Measurements from ENCODE around the gene NT5C3B. TPM values are rescaled to one million over a fixed set of nuclear protein-coding genes. Genes with fewer than 3 reads are reported as not detected.

Gene NT5C3B
- total RNA-seq, 1 donor from 2014 or later: 123 TPM

DNA sequence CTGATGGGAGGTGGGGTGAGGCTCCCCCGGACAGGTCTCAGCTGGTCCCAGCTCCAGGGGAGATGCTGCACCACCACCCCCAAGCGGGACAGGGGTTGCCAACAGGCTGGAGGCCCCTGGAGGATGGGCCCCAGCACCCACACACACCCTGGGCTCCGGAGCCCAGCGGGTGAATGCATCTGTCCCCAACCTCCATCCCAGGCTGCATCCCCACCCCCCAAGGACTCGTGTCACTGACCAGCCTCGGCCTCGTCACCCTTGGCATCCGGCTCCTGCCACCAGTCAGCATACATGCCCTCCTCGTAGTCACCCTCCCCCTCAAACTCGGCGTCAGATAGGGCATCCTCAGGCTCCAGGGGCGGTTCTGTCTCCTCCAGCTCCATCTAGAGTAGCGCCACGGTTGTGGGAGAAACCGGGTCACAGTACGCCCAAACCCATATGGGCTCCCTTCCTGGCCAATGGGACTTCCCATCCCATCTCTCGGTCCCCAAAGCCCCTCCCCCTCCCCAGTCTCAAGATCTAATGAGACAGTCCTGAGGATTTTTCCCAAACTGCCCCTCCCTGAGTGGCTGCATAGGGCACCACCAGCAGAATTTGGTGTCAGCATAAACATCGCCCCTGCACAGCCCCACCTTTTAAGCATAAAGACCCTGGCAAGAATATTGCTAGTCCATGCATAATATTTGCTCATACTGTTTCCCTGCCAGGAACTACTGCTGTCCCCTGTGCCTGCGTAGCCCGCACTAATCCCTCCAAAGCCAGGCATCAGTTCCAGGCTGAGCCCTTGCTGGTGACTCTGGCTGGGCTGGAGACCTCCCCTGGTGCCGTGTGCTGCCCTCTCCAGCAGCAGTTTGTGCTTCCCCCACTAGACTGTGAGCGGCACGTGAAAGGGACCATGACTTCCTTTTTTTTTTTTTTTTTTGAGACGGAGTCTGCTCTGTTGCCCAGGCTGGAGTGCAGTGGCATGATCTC lies 32.7 kb downstream of the NT5C3B start:
- H3K27me3 Mint-ChIP-seq (ENCODE audit: low read depth): peaks cover 2% of the 10 kb centered on the region
- no peak for TF ChIP-seq CTCF (conservative IDR thresholded peaks at IDR 0.05)
- H3K27ac Mint-ChIP-seq (ENCODE audit: unreplicated experiment): no peak overlapping the region
- no peak for DNase-seq (ENCODE audit: low read depth, low spot score)
- peaks cover 18% of the 10 kb centered on the region for H3K4me1 Mint-ChIP-seq
- peak overlapping the region; percentile 54 for H3K4me3 Mint-ChIP-seq
- no peaks in the 10 kb centered on the region for H3K36me3 Mint-ChIP-seq (ENCODE audit: low read depth)
- H3K9me3 Mint-ChIP-seq: no peaks in the 10 kb centered on the region

DNA sequence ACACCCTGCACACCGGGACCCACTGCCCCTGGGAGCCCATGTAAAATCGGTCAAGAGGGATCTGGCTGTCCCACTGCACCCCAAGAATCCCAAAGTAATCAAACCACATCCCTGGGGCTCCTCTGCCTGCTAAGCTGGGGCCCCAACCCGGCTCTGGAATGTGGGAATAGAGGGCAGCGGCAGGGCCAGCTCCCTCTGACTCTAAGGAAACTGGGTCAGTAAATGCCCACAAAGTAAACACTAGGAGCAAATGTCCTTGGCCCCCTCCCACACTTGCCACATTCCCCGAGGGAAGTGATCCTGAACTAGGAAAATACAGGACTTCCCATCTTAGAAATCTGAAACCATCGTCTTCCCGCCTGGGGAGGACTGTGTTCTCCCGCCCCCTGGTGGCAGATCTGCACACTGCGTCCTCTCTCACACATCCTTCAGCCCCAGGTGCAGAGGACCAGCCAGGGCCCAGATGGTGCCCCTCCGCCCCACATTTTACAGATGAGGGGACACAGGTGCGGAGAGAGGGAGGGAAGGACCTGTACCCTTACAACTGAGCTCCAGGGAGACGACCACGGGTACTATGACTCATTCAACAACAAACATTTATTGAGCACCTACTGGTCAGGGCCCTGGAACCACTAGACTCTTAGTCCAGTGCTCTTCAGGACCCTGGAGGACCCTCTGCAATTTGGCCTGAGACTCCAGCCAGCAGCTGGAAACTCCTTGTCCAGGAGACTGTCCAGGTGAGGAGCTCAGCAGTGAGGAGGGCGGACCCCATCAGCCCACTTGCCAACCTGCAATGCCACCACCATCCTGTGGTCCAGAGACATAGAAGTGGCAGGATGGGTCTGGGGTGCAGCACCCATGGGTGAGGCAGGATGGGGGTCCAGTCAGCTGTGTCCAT lies 34.4 kb downstream of the NT5C3B start:
- peak; percentile 95 for TF ChIP-seq CTCF (conservative IDR thresholded peaks at IDR 0.05)
- Mint-ChIP-seq H3K27me3 (ENCODE audit: low read depth) (peaks cover 2% of the 10 kb centered on the region), H3K4me1 (peaks cover 18% of the 10 kb centered on the region), H3K4me3 (peak overlapping the region; percentile 65), H3K36me3 (ENCODE audit: low read depth) (no peaks in the 10 kb centered on the region), H3K27ac (ENCODE audit: unreplicated experiment) (no peak overlapping the region), H3K9me3 (no peaks in the 10 kb centered on the region)
- peak; percentile 86 for DNase-seq (ENCODE audit: low read depth, low spot score)

DNA sequence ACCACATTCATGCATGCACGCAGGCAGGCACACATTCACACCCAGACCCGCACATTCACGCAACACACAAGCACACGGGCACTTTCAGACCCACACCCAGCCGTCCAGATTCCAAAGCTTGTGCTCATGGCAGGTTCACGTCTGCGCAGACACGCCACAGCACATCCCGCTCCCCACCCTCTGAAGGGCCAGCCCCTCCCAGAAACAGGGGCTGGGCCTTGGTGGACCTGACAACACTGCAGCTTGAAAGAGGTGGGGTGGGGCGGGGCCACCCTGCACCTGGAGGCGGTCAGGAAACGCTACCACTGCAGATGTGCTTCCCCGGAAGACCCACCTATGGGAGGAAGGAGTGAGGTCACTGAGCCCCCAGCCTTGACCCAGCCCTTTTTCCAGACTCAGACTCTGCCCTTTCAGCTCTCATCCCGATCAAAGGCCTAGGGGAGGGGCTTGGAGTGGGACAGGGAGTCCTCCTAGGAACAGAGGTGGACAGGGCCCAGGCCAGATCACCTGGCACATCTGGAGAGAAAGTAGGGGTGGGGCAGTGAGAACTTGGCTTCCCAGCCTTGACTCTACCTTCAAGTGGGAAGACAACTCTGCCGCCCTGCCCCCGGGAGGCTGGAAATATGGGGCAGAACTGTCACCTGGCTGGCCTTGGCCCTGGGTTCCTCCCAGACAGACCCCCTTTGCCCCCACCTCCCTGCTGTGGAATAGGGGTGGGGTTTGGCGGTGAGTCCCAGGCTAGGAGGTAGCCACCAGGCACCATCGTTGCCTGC lies 35.2 kb downstream of the NT5C3B start:
- no peaks in the 10 kb centered on the region for H3K36me3 Mint-ChIP-seq (ENCODE audit: low read depth)
- H3K9me3 Mint-ChIP-seq: no peaks in the 10 kb centered on the region
- no peak for DNase-seq (ENCODE audit: low read depth, low spot score)
- no peak for TF ChIP-seq CTCF (conservative IDR thresholded peaks at IDR 0.05)
- peaks cover 18% of the 10 kb centered on the region for H3K4me1 Mint-ChIP-seq
- H3K27ac Mint-ChIP-seq (ENCODE audit: unreplicated experiment): no peak overlapping the region
- peaks cover 2% of the 10 kb centered on the region for H3K27me3 Mint-ChIP-seq (ENCODE audit: low read depth)
- H3K4me3 Mint-ChIP-seq: no peak overlapping the region

GRCh38 chr17:41799366-41799765 lies 36.7 kb downstream of the NT5C3B start:
- TF ChIP-seq CTCF (conservative IDR thresholded peaks at IDR 0.05): no peak
- H3K36me3 Mint-ChIP-seq (ENCODE audit: low read depth): no peaks in the 10 kb centered on the region
- H3K27me3 Mint-ChIP-seq (ENCODE audit: low read depth): peaks cover 2% of the 10 kb centered on the region
- H3K4me1 Mint-ChIP-seq: peaks cover 18% of the 10 kb centered on the region
- H3K27ac Mint-ChIP-seq (ENCODE audit: unreplicated experiment): no peak overlapping the region
- H3K4me3 Mint-ChIP-seq: peak overlapping the region; percentile 50
- DNase-seq (ENCODE audit: low read depth, low spot score): no peak
- no peaks in the 10 kb centered on the region for H3K9me3 Mint-ChIP-seq

GRCh38 chr17:41797377-41797776 lies 38.7 kb downstream of the NT5C3B start:
- Mint-ChIP-seq H3K36me3 (ENCODE audit: low read depth) (no peaks in the 10 kb centered on the region), H3K4me1 (peaks cover 28% of the 10 kb centered on the region), H3K27me3 (ENCODE audit: low read depth) (peaks cover 2% of the 10 kb centered on the region), H3K4me3 (no peak overlapping the region), H3K9me3 (no peaks in the 10 kb centered on the region), H3K27ac (ENCODE audit: unreplicated experiment) (no peak overlapping the region)
- no peak for TF ChIP-seq CTCF (conservative IDR thresholded peaks at IDR 0.05)
- no peak for DNase-seq (ENCODE audit: low read depth, low spot score)
